ENCODE measurements around the gene OR2AT4. TPM values are rescaled to one million over a fixed set of nuclear protein-coding genes. Genes with fewer than 3 reads are reported as not detected.

Gene OR2AT4
- total RNA-seq, 3 donors from 2014 or later = not detected

DNA sequence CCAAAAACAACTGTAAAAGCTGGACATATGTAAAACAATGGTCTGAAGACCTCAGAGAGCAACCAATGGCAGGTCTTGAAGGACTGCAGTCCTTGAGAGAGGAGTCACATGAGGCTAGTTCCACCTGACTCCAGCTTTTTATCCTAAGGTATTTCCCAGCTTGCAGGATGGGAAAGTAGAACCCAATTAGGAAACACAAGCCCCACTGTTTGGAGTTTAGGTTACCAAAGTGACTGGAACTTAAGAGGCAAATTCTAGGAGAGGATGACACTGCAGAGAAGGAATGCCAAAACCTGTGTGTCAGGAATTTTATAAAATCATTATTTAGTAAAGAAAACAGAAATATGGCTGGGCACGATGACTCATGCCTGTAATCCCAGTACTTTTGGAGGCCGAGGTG is 18.4 kb downstream of the OR2AT4 start:
- no peaks in the 10 kb centered on the region for H3K36me3 ChIP-seq
- H3K4me1 ChIP-seq = no peaks in the 10 kb centered on the region
- DNase-seq (ENCODE audit: low spot score in 2 of 2) = no peak
- H3K27me3 ChIP-seq = no peaks in the 10 kb centered on the region
- no peak overlapping the region for H3K4me3 ChIP-seq
- TF ChIP-seq POLR2A (IDR thresholded peaks at IDR 0.05) (no peak), POLR2AphosphoS5 (IDR thresholded peaks at IDR 0.05) (no peak)
- TF ChIP-seq, protein P1, sequence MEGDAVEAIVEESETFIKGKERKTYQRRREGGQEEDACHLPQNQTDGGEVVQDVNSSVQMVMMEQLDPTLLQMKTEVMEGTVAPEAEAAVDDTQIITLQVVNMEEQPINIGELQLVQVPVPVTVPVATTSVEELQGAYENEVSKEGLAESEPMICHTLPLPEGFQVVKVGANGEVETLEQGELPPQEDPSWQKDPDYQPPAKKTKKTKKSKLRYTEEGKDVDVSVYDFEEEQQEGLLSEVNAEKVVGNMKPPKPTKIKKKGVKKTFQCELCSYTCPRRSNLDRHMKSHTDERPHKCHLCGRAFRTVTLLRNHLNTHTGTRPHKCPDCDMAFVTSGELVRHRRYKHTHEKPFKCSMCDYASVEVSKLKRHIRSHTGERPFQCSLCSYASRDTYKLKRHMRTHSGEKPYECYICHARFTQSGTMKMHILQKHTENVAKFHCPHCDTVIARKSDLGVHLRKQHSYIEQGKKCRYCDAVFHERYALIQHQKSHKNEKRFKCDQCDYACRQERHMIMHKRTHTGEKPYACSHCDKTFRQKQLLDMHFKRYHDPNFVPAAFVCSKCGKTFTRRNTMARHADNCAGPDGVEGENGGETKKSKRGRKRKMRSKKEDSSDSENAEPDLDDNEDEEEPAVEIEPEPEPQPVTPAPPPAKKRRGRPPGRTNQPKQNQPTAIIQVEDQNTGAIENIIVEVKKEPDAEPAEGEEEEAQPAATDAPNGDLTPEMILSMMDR (IDR thresholded peaks at IDR 0.05) = no peak
- H3K27ac ChIP-seq = no peak overlapping the region
- no peaks in the 10 kb centered on the region for H3K9me3 ChIP-seq
- intact Hi-C loops (cut with DNase I; ENCODE audit: low total_unique reads) = no loop called here

DNA sequence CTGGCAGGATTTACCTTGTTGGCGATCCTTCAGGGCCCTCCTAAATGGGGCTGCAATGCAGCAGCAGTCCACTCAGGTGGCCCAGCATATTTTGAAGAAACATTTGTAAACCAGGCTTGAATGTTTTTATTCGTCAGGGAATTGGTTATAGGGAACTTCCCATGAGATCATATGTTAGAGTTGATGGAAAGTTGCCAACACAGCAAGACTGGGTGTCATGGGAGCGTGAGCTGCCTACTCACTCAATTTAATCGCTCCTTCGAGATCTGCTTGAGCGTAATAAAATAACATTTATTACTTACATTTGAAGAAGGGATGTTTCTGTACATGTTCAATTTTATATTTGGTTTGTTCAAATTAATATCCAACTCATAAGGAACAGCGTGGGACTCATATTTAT is 19.4 kb downstream of the OR2AT4 start:
- H3K4me1 ChIP-seq = no peaks in the 10 kb centered on the region
- H3K9me3 ChIP-seq = no peaks in the 10 kb centered on the region
- no peak for DNase-seq (ENCODE audit: low spot score in 2 of 2)

DNA sequence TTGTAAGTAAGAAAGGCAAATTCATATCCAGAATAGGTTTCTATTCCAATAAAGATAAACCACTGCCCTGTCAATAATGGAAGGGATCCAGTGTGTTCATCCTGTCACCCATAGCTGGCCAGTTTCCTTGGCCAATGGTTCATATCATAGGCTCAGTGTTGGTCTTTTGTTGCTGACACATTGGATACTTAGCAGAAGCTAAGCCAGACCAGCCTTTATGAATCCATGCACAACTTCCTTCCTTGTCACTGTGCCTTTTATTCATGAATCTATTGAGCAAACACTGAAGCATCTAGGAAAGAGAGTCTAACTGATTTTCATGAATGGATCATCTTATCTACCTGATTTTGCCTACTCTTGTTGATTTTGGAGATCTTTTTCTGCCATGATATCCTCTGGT is 20.0 kb downstream of the OR2AT4 start:
- no peak for DNase-seq (ENCODE audit: low spot score in 2 of 2)
- no peak overlapping the region for H3K27ac ChIP-seq
- intact Hi-C loops (cut with DNase I; ENCODE audit: low total_unique reads) = no loop called here
- H3K9me3 ChIP-seq = no peaks in the 10 kb centered on the region
- no peaks in the 10 kb centered on the region for H3K4me1 ChIP-seq
- H3K36me3 ChIP-seq = no peaks in the 10 kb centered on the region
- TF ChIP-seq, protein P1 (IDR thresholded peaks at IDR 0.05) = no peak
- no peak for TF ChIP-seq POLR2A (IDR thresholded peaks at IDR 0.05)
- no peak for TF ChIP-seq POLR2AphosphoS5 (IDR thresholded peaks at IDR 0.05)
- no peaks in the 10 kb centered on the region for H3K27me3 ChIP-seq
- no peak overlapping the region for H3K4me3 ChIP-seq

More for the DNA sequence above, 19.4 kb downstream of the OR2AT4 start:
- Histone ChIP-seq H3K27ac (no peak overlapping the region), H3K4me3 (no peak overlapping the region), H3K27me3 (no peaks in the 10 kb centered on the region), H3K36me3 (no peaks in the 10 kb centered on the region)
- no peak for TF ChIP-seq POLR2AphosphoS5 (IDR thresholded peaks at IDR 0.05)
- no peak for TF ChIP-seq POLR2A (IDR thresholded peaks at IDR 0.05)
- TF ChIP-seq, protein P1 (IDR thresholded peaks at IDR 0.05) = no peak
- intact Hi-C loops (cut with DNase I; ENCODE audit: low total_unique reads) = no loop called here

DNA sequence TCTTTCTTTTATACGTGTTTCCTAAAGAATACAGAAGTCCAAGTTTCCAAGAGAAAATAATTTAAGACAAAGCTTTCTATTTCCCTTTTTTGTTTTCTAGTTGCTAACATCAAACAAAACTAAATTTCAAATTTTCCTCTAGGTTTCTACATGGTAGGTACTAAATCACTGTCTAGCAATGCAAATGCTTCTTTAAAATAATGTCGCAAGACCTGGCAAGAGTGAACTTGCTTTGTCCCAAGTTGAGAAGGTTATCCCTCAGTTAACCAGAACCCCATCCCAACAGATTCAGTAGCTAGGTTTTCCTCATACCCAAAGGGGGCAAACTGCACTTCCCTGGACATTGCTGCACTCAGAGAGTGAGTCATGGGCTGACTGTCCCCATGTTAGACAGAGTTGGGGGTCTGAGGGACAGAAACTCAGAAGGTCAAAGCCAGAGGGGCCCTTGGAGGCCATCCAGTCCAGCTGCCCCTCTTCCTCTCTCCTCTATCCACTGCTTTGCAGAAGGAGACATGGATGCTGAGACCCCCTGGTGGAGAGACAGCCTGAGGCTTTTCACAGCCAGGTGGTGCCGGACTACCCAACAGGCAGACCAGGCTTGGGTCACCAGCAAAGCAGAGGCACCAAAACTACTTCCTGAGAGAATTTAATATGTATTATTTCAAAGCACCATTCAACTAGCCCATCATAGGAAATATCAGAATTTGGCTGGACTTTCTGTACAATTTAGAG is 23.1 kb downstream of the OR2AT4 start:
- Histone ChIP-seq H3K27ac (no peak overlapping the region), H3K4me1 (no peaks in the 10 kb centered on the region), H3K27me3 (peaks cover 0 to 4% of the 10 kb centered on the region in 2 donors), H3K36me3 (no peaks in the 10 kb centered on the region), H3K9me3 (peaks cover 0 to 1% of the 10 kb centered on the region in 2 donors), H3K4me3 (no peak overlapping the region)
- no peak for DNase-seq (ENCODE audit: low spot score in 2 of 2)
- intact Hi-C loops (cut with DNase I; ENCODE audit: low total_unique reads) = no loop called here
- TF ChIP-seq, protein P1 (IDR thresholded peaks at IDR 0.05) = no peak
- TF ChIP-seq POLR2AphosphoS5 (IDR thresholded peaks at IDR 0.05) (no peak), POLR2A (IDR thresholded peaks at IDR 0.05) (no peak)

DNA sequence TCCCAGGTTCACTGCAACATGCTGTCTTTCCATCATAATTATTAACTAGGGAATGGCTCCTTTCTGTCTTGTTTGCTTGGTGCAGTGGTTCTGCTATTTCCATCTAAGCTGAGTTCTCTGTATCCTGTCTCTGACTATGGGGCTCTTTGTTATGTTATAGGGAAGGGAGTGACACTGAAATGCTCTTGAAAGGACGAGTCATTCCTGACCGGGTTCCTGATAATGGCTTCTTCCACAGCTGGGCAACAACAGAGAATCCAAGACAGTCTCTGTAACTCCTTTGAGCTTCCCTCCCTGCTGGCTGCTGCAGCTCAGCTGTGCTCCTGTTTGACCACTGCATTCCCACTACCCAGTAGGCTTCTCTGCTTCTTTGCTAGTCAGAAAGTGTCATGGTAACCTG is 24.1 kb downstream of the OR2AT4 start:
- intact Hi-C loops (cut with DNase I; ENCODE audit: low total_unique reads) = no loop called here
- Histone ChIP-seq H3K27ac (no peak overlapping the region), H3K4me3 (no peak overlapping the region), H3K27me3 (peaks cover 0 to 4% of the 10 kb centered on the region in 2 donors), H3K36me3 (no peaks in the 10 kb centered on the region), H3K9me3 (peaks cover 0 to 6% of the 10 kb centered on the region in 2 donors), H3K4me1 (no peaks in the 10 kb centered on the region)
- TF ChIP-seq POLR2AphosphoS5 (IDR thresholded peaks at IDR 0.05) = no peak
- no peak for DNase-seq (ENCODE audit: low spot score in 2 of 2)
